HuH-7.5 (cell line): Measurements from ENCODE around the gene VCL.
"Not testable (repeated sequence)": the region's sequence is repeated elsewhere in the genome, so short reads cannot be mapped to it uniquely, and the experiment has no call there.

Experiments
- DNase-seq: peaks from one replicate; pipeline ENCODE4 v3.0.0; 2011; ENCODE audit warnings: low spot score

Gene VCL

DNA sequence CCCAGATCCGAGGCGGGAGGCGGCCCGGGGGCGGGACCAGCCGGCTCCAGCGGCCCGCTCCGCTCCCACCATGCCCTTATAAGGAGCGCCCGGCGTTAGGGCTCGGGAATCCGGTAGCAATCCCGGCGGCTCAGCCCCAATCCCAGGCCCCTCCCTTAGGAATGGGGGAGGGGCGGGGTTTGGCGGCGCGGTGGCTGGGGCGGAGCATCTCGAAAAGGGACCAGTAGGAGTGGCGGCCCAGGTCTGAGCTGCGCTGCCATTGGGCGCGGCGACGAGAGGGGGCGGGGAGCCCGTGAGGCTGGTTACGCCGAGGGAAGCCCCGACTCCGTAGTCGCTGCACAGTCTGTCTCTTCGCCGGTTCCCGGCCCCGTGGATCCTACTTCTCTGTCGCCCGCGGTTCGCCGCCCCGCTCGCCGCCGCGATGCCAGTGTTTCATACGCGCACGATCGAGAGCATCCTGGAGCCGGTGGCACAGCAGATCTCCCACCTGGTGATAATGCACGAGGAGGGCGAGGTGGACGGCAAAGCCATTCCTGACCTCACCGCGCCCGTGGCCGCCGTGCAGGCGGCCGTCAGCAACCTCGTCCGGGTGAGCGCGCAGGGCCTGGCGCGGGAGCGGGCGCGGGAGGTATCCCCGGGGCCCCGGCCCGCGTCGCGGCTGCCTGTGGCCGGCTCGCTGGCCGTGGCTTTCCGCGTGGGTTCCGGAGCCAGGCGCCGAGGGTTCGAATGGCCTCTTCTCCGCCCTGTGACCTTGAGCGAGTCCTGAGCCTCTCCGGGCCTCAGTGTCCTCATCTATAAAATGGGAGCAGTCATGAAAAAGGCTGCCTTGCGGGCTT lies at the start of gene VCL:
Gene VCL (plus strand): TSS at position 330 of the 836 bp plus-strand sequence. CDS start 92 bp downstream, at position 422.
- peak; percentile 72 for DNase-seq

- no peak for DNase-seq
Measured at GRCh38 chr10:73948947-73949633, 48.8 kb upstream of the VCL start.

DNA sequence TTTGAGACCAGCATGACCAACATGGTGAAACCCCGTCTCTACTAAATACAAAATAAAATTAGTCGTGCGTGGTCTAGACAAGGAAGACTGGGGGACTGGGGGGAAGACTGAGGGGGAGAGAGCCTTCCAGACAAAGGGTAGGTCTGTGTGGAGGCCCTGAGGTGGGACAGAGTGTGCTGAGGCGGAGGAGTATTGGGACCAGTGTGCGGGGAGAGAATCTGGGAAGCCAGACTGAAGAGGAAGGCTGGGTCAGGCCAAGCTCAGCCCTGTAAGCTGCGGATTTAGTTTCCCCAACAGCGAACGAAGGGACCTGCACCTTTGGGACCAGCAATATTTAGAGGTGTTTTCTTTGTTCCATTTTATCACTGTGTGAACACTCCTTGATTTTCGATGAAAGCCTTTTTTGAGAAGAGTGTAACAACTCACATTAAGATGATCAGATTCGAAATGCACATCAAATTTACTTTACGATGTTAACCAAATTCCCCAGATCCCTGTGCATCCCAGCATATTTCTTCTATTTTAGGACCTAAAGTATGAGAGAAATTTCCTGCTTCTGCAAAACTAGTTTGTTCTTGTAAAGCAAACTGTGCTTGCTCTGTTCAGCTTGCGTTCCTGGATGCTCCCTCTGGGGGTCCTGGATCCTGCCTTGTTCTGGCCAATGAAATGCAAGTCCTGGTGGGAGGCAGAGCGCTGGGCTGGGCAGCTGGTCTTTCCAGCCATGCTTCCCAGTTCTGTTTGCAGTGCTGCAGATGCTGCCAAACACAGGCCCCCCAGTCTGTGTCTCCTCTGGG lies 47.6 kb upstream of the VCL start:
- no peak for DNase-seq

DNA sequence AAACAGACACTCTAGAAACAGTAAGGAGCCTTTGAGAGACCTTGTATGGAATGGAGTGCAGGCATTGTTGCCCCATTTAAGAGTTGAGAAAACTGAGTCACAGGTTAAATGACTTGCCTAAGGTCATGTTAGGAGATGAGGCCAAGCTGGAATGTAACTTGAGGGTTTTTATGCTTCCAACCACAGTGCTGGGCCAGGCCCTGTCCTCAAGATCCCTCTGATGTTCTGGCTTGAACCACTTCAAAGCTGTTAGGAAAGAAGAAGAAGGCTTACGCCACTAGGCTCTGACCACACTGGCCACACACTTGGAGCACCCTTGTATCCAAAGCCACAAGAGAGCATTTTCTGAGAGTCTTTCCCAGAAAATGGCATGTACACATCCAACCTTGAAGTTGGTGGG lies 44.3 kb upstream of the VCL start:
- no peak for DNase-seq

DNA sequence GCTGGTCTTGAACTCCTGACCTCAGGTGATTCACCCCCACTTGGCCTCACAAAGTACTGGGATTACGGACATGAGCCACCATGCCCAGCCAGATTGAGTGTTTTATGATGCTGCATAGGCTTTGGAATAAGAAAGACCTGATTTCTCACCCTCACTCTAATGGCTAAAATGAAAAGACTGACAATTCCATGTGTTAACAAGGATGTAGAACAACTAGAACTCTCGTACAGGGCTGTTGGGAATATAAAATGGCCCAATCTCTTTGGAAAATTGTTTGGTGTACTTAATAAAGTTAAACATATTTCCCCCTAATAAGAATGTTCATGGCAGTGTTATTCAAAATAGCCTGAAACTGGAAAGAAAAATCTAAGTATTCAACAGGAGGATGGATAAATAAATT lies 43.2 kb upstream of the VCL start:
- DNase-seq, result no peak

- DNase-seq, result no peak
Measured at GRCh38 chr10:73955719-73956118, 42.2 kb upstream of the VCL start.

- no peak for DNase-seq
Measured at GRCh38 chr10:73956476-73957359, 41.2 kb upstream of the VCL start.

DNA sequence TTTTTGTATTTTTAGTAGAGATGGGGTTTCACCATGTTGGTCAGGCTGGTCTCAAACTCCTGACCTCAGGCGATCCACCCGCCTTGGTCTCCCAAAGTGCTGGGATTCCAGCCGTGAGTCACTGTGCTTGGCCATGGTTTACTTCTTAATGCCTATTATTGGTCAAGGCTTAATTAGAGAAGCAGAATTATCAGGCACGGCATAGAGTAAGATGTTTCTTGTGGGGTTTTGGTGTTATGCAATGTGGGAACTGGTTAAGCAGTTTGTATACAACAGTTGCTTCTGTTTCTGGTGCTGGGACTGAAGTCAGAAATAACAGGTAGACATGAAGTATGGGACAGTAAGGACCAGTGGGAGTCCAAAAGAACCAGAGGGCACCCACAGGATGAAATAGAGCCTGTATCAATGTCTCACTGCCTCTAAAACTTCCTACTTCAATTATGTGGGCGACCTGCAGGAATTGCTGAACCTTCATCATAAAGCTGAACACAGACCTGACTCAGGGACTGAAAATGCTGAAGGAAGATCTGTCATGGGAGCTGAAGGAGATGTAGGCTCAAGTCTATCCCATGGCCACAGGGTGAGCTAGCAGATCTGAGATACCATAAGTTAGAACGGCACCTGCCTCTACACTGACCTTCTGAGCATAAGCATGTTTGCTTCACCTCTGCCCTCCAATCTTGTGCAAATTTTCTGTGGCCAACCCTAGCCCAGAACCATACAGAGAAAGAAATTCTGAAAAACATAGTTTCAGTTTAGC lies 38.3 kb upstream of the VCL start:
- no peak for DNase-seq

DNA sequence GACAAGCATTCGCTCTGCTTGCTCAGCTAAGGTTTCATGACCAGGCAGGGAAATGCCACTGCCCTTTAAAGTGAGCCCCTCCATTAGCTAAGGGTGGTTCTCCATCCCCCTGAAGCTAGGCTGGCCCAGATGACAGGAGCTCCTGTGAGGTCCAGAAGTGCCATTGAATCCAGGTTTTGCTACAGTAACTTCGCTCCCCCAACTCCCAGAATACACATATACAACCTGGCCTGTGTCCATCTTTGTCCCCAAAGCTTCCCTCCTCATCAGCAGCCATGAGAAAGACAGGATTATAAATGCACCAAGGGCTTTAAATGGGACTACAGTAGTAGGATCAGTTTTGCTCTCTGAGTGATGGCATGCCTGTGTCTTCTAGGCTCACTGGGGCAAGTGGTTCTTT lies 35.5 kb upstream of the VCL start:
- DNase-seq, result no peak

DNA sequence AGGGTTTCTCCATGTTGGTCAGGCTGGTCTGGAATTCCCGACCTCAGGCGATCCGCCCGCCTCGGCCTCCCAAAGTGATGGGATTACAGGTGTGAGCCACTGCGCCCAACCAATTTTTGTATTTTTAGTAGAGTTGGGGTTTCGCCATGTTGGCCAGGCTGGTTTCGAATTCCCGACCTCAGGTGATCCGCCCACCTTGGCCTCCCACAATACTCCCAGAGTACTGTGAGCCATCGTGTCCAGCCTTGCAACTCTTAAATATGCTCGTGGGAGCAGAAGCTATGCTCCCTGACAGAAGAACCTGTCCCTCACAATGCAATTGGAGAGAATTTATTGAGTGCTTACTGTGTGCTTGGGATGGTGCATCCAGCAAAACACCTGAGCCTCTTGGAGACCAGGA lies 34.4 kb upstream of the VCL start:
- DNase-seq, result not testable (repeated sequence)

GRCh38 chr10:73964743-73965142 lies 33.2 kb upstream of the VCL start:
- DNase-seq, result no peak

GRCh38 chr10:73965267-73965889 lies 32.5 kb upstream of the VCL start:
- not testable (repeated sequence) for DNase-seq

DNA sequence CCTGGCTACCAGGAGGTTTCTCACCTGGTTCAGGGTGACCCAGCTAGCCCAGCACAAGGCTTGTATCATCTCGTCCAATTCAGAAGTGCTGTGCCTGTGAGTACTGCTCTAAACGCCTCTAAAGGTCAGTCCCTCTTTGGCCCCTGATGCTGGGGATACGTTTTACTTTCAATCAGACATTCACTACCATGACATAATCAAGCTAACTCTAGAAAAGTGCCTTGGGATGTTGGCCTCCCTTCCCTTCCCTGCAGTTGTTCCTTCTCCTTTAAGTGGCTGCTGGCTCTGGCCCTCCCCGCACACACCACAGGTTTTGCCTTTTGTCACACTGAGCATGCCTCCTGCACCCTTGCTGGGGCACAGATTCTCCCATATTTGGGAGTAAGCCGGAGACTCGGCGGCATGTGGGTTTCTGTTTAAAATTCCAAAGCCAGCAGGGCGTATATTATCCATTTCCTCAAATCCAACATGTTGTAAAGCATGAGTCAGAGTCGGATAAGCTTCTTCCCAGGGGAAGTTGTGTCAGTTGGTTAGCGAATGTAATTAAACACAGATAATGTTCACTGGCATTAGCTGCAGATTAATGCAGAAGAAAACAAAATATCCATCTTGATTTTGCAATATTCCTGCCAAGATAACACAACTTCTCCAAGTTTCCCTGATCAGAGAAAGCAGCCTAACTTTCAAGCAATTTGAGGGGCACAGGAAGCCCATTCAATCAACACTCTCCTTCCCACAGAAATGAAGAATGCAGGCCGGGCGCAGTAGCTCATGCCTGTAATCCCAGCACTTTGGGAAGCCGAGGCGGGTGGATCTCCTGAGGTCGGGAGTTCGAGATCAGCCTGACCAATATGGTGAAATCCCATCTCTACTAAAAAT lies 31.8 kb upstream of the VCL start:
- no peak for DNase-seq

DNA sequence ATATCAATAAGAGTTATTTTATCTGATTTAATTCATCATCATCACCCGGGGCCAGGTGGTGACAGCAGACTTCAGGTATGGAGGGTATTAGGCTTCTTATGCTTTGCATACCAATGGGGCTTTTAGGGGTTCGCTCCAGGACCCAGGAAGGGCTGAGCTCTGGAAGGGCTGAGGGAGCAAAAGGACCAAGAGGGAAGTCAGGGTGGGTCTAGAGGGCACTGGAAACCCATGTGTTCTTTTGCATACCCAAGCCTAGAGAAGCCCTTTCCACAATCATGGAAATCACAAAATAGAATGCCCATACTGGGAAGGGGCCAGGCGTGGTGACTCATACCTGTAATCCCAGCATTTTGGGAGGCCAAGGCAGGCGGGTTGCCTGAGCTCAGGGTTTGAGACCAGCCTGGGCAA lies 30.9 kb upstream of the VCL start:
- no peak for DNase-seq

- no peak for DNase-seq
Measured at GRCh38 chr10:73967544-73967943, 30.4 kb upstream of the VCL start.

GRCh38 chr10:73968098-73968521 lies 29.8 kb upstream of the VCL start:
- DNase-seq, result no peak

DNA sequence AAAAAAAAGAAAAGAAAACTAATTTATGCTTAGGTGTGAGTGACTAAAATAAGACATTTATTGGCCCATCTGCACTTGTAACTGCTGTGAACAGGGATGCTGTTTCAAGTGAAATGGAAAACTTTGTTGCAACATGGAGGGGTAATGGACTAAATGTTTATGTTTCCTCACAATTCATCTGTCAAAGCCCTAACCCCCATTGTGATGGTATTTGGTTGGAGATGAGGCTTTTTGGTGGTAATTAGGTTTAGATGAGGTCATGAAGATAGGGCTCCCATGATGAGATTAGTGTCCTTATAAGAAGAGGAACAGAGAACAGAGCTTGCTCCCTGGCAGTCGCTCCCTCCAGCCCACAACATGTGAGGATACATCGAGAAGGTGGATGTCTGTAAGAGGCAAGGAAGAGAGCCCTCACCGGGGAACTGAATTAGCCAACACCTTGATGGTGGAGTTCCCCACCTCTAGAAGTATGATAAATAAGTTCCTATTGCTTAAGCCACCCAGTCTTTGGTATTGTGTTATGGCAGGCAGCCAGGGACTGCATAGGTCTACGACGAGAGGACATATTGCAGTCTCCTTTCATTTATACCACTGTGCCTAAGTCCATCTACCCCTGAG lies 28.6 kb upstream of the VCL start:
- no peak for DNase-seq

- DNase-seq, result no peak
Measured at GRCh38 chr10:73970845-73971244, 27.1 kb upstream of the VCL start.
